Measurements from ENCODE around the gene MARCKSL1. TPM values are rescaled to one million over a fixed set of nuclear protein-coding genes. Genes with fewer than 3 reads are reported as not detected.
"Not testable (repeated sequence)": the region's sequence is repeated elsewhere in the genome, so short reads cannot be mapped to it uniquely, and the experiment has no call there.

Gene MARCKSL1
- total and polyA plus RNA-seq, 8 donors, result 33.1 to 478 (median 398) TPM

- ATAC-seq (no peak), DNase-seq (no peak)
- Histone ChIP-seq H3K36me3 (no peaks in the 10 kb centered on the region), H3K27me3 (no peaks in the 10 kb centered on the region), H3K9me3 (no peaks in the 10 kb centered on the region), H3K4me3 (no peak overlapping the region), H3K27ac (no peak overlapping the region), H3K4me1 (peaks cover 3 to 25% of the 10 kb centered on the region in 2 donors)
- no peak for TF ChIP-seq CTCF (IDR thresholded peaks at IDR 0.05)
- intact Hi-C loops (cut with DNase I), result no loop called here
Observed at GRCh38 chr1:32289256-32289655, 46.8 kb downstream of the MARCKSL1 start.

GRCh38 chr1:32286763-32287162, 49.3 kb downstream of the MARCKSL1 start:
- H3K9me3 ChIP-seq, result no peaks in the 10 kb centered on the region
- no peak overlapping the region for H3K4me3 ChIP-seq
- no peak for TF ChIP-seq CTCF (IDR thresholded peaks at IDR 0.05)
- DNase-seq (no peak), ATAC-seq (no peak)
- intact Hi-C loops (cut with DNase I), result no loop called here
- H3K4me1 ChIP-seq, result peaks cover 0 to 12% of the 10 kb centered on the region in 2 donors
- no peaks in the 10 kb centered on the region for H3K27me3 ChIP-seq
- no peak overlapping the region for H3K27ac ChIP-seq
- H3K36me3 ChIP-seq, result no peaks in the 10 kb centered on the region

- H3K36me3 ChIP-seq, result no peaks in the 10 kb centered on the region
- DNase-seq (no peak), ATAC-seq (no peak)
- TF ChIP-seq CTCF (IDR thresholded peaks at IDR 0.05), result no peak
- H3K4me1 ChIP-seq, result peaks cover 0 to 3% of the 10 kb centered on the region in 2 donors
- no peak overlapping the region for H3K4me3 ChIP-seq
- no peak overlapping the region for H3K27ac ChIP-seq
- H3K9me3 ChIP-seq, result no peaks in the 10 kb centered on the region
- H3K27me3 ChIP-seq, result no peaks in the 10 kb centered on the region
- intact Hi-C loops (cut with DNase I), result no loop called here
Observed at GRCh38 chr1:32285658-32286057, 50.4 kb downstream of the MARCKSL1 start.

GRCh38 chr1:32284777-32285176, 51.3 kb downstream of the MARCKSL1 start:
- H3K4me1 ChIP-seq; H3K27ac ChIP-seq; intact Hi-C loops (cut with DNase I); DNase-seq; ATAC-seq; H3K36me3 ChIP-seq; H3K27me3 ChIP-seq; H3K4me3 ChIP-seq; H3K9me3 ChIP-seq: not testable (repeated sequence)

Other genes starting within 250 kb of the MARCKSL1 start
- gene KPNA6, start 228.2 kb downstream of the MARCKSL1 start, total RNA-seq, result 10 to 100 TPM; 70.2 to 73.2 TPM
- gene KPNA6, start 228.2 kb downstream of the MARCKSL1 start, polyA plus RNA-seq (ENCODE audit: insufficient read length in 6 of 6), result 10 to 100 TPM; 30.6 to 37.5 (median 34.6) TPM
- 10 to 100 TPM; 54.0 to 56.4 TPM for gene TXLNA, start 156.6 kb downstream of the MARCKSL1 start, total RNA-seq
- 10 to 100 TPM; 39.8 to 51.4 (median 44.6) TPM for gene TXLNA, start 156.6 kb downstream of the MARCKSL1 start, polyA plus RNA-seq (ENCODE audit: insufficient read length in 6 of 6)
- gene CCDC28B, start 135.6 kb downstream of the MARCKSL1 start, total RNA-seq, result 1 to 10 TPM; 7.2 to 9.0 TPM
- 10 to 100 TPM; 20.9 to 31.5 (median 25.5) TPM for gene CCDC28B, start 135.6 kb downstream of the MARCKSL1 start, polyA plus RNA-seq (ENCODE audit: insufficient read length in 6 of 6)
- gene IQCC, start 130.6 kb downstream of the MARCKSL1 start, total RNA-seq, result 1 to 10 TPM; 1.9 to 2.3 TPM
- 1 to 10 TPM; 7.7 to 8.7 (median 8.3) TPM for gene IQCC, start 130.6 kb downstream of the MARCKSL1 start, polyA plus RNA-seq (ENCODE audit: insufficient read length in 6 of 6)
- 1 to 10 TPM in 1 of 2 donors, not detected in 1; 2.3 TPM for gene DCDC2B, start 127.1 kb downstream of the MARCKSL1 start, total RNA-seq
- 1 to 10 TPM; 1.6 to 3.8 (median 2.9) TPM for gene DCDC2B, start 127.1 kb downstream of the MARCKSL1 start, polyA plus RNA-seq (ENCODE audit: insufficient read length in 6 of 6)
- 10 to 100 TPM; 19.3 to 21.0 TPM for gene TMEM234, start 113.9 kb downstream of the MARCKSL1 start, total RNA-seq
- gene TMEM234, start 113.9 kb downstream of the MARCKSL1 start, polyA plus RNA-seq (ENCODE audit: insufficient read length in 6 of 6), result 10 to 100 TPM; 19.8 to 24.8 (median 22.8) TPM
- gene EIF3I, start 113.8 kb downstream of the MARCKSL1 start, total RNA-seq, result 100 to 1,000 TPM; 118 to 172 TPM
- 100 to 1,000 TPM; 156 to 182 (median 178) TPM for gene EIF3I, start 113.8 kb downstream of the MARCKSL1 start, polyA plus RNA-seq (ENCODE audit: insufficient read length in 6 of 6)
- gene FAM167B, start 89.0 kb downstream of the MARCKSL1 start, total RNA-seq, result 10 to 100 TPM; 15.2 to 16.8 TPM
- gene FAM167B, start 89.0 kb downstream of the MARCKSL1 start, polyA plus RNA-seq (ENCODE audit: insufficient read length in 6 of 6), result 1 to 10 TPM; 3.7 to 7.1 (median 4.6) TPM
- 1 to 10 TPM; 3.3 to 8.8 TPM for gene LCK, start 85.0 kb downstream of the MARCKSL1 start, total RNA-seq
- 1 to 10 TPM in 5 of 6 donors, under 1 TPM in 1; 0.95 to 2.1 (median 1.5) TPM for gene LCK, start 85.0 kb downstream of the MARCKSL1 start, polyA plus RNA-seq (ENCODE audit: insufficient read length in 6 of 6)
- 10 to 100 TPM; 61.8 to 72.7 TPM for gene HDAC1, start 44.1 kb downstream of the MARCKSL1 start, total RNA-seq
- 100 to 1,000 TPM; 146 to 193 (median 167) TPM for gene HDAC1, start 44.1 kb downstream of the MARCKSL1 start, polyA plus RNA-seq (ENCODE audit: insufficient read length in 6 of 6)
- gene FAM229A, start 26.3 kb upstream of the MARCKSL1 start, total RNA-seq, result 1 to 10 TPM; 4.4 to 5.7 TPM
- gene FAM229A, start 26.3 kb upstream of the MARCKSL1 start, polyA plus RNA-seq (ENCODE audit: insufficient read length in 6 of 6), result 10 to 100 TPM in 1 of 6 donors, 1 to 10 TPM in 5; 5.5 to 14.0 (median 8.4) TPM
- gene TSSK3, start 26.3 kb upstream of the MARCKSL1 start, total RNA-seq, result 1 to 10 TPM; 1.8 TPM
- gene TSSK3, start 26.3 kb upstream of the MARCKSL1 start, polyA plus RNA-seq (ENCODE audit: insufficient read length in 6 of 6), result 1 to 10 TPM; 2.8 to 7.8 (median 5.0) TPM
- gene BSDC1, start 58.2 kb upstream of the MARCKSL1 start, total RNA-seq, result 10 to 100 TPM; 51.2 to 64.8 TPM
- 10 to 100 TPM; 50.6 to 61.1 (median 57.9) TPM for gene BSDC1, start 58.2 kb upstream of the MARCKSL1 start, polyA plus RNA-seq (ENCODE audit: insufficient read length in 6 of 6)
- gene ZBTB8B, start 128.8 kb upstream of the MARCKSL1 start, total RNA-seq, result under 1 TPM; 0.03 TPM
- gene ZBTB8B, start 128.8 kb upstream of the MARCKSL1 start, polyA plus RNA-seq (ENCODE audit: insufficient read length in 6 of 6), result 1 to 10 TPM; 1.3 to 2.0 (median 1.6) TPM
- 1 to 10 TPM; 8.6 to 9.8 TPM for gene ZBTB8A, start 203.2 kb upstream of the MARCKSL1 start, total RNA-seq
- 10 to 100 TPM; 13.4 to 17.3 (median 14.9) TPM for gene ZBTB8A, start 203.2 kb upstream of the MARCKSL1 start, polyA plus RNA-seq (ENCODE audit: insufficient read length in 6 of 6)

Data from left lung (tissue), 10 donors.